ENCODE measurements around the gene ALDH18A1.

The ALDH18A1 gene

DNA sequence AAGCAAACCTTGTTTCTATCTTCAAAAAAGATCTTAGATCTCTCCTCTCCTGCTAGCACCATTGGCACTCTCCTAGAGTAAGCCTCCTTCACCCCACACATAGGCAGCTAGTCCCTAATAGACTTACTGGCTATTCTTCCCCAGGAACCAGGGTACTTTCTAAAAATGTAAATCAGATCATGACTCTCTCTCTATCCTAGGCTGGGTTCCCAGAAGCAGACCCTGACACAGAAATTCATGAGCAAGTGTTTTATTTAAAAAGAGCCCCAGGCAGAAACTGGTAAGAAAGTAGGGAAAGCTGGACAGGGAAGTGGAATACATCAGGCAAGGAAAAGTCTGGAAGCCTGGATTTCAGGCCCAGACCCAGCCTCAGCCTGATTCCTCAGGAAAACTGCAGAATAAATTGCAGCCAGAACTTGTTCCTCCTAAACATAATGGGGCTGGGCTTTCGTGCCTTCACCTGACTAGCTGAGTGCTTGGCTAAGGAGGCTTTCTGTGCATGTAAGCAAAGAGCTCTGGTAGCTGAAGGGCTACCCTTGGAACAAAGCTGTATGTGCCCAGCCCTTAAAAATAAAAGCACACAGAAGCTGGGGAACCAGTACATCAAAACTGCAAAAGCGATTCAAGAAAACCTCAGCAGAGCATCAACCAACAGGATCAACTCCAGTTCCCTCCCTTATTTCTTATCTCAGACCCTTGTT, 76.5 kb downstream of the ALDH18A1 start:
- POLR2A ChIA-PET (ENCODE audit: low non-redundant PET), result no interaction called here
- no peak overlapping the region for H3K27ac ChIP-seq
- TF ChIP-seq, protein P1, sequence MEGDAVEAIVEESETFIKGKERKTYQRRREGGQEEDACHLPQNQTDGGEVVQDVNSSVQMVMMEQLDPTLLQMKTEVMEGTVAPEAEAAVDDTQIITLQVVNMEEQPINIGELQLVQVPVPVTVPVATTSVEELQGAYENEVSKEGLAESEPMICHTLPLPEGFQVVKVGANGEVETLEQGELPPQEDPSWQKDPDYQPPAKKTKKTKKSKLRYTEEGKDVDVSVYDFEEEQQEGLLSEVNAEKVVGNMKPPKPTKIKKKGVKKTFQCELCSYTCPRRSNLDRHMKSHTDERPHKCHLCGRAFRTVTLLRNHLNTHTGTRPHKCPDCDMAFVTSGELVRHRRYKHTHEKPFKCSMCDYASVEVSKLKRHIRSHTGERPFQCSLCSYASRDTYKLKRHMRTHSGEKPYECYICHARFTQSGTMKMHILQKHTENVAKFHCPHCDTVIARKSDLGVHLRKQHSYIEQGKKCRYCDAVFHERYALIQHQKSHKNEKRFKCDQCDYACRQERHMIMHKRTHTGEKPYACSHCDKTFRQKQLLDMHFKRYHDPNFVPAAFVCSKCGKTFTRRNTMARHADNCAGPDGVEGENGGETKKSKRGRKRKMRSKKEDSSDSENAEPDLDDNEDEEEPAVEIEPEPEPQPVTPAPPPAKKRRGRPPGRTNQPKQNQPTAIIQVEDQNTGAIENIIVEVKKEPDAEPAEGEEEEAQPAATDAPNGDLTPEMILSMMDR (conservative IDR thresholded peaks at IDR 0.05; ENCODE audit: low read depth), result no peak
- CTCF ChIA-PET, result interaction anchor here (0.6 kb wide), 2 partner anchors 21 to 24 kb away, joined by 3 to 5 read pairs; no protein-coding TSS in a partner anchor
- no peak for DNase-seq (ENCODE audit: low spot score)

GRCh38 chr10:95579292-95579691, 77.2 kb downstream of the ALDH18A1 start:
- H3K27ac ChIP-seq, result no peak overlapping the region
- ChIA-PET POLR2A (ENCODE audit: low non-redundant PET) (no interaction called here), CTCF (no interaction called here)
- no peak for DNase-seq (ENCODE audit: low spot score)
- TF ChIP-seq, protein P1 (conservative IDR thresholded peaks at IDR 0.05; ENCODE audit: low read depth), result no peak

DNA sequence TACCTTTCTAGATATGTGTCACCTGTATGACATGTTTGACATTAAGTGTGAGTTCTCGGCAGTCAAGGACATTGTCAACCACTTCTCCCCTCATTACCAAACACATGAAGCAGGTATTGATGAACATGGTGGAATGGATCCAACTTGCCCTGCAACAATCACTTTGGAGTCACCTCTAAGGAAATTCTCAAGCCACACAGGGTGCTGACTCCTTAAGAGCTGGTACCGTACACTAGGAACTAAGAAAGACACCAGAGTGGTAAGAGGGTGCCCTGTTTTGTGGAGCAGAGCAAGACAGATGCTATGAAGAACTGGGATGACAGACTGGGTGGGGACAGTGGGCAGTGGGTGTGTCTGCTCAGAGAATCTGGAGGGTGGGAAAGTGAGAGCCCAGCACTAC, 77.9 kb downstream of the ALDH18A1 start:
- TF ChIP-seq, protein P1 (conservative IDR thresholded peaks at IDR 0.05; ENCODE audit: low read depth), result no peak
- no peak overlapping the region for H3K27ac ChIP-seq
- ChIA-PET CTCF (interaction anchor here (0.6 kb wide), 1 partner anchor 532 kb away, joined by 3 read pairs; no protein-coding TSS in a partner anchor), POLR2A (ENCODE audit: low non-redundant PET) (no interaction called here)
- no peak for DNase-seq (ENCODE audit: low spot score)

GRCh38 chr10:95574649-95575365, 81.7 kb downstream of the ALDH18A1 start:
- H3K27ac ChIP-seq, result no peak overlapping the region
- TF ChIP-seq, protein P1 (conservative IDR thresholded peaks at IDR 0.05; ENCODE audit: low read depth), result no peak
- no peak for DNase-seq (ENCODE audit: low spot score)
- CTCF ChIA-PET, result interaction anchor here (0.6 kb wide), 1 partner anchor 116 kb away, joined by 3 read pairs; no protein-coding TSS in a partner anchor
- POLR2A ChIA-PET (ENCODE audit: low non-redundant PET), result no interaction called here

DNA sequence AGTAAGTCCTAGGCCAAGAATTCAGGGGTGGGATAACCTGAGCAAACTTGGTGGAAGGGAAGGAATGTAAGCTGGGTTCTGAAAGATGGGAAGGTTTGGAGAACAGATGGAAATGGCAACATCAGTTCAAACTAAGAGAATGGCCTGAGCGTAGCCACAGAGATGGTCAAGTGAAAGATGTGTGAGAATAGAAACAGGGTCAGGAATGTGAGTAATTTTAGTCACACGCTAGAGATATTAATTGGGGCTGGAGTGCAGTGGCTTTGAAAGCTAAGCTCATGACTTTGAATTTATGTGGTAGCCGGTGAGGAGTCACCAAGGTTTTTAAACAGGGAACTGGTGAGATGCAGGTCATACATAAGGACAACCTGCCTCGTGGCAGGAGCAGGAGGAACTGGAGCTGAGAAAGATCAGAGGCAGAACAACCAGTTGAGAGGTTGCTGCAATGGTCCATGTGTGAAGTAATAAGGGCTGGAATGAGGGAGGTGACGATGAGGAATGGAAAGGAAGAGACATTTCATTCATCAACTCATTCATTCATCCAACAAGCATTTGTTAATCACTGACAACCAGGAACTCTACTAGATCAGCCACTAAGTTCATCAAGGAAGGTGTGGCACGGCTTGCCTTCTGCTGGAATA, 82.4 kb downstream of the ALDH18A1 start:
- ChIA-PET CTCF (interaction anchor here (0.5 to 0.6 kb wide), 2 partner anchors 145 to 1700 kb away, joined by 3 read pairs; no protein-coding TSS in a partner anchor), POLR2A (ENCODE audit: low non-redundant PET) (no interaction called here)
- TF ChIP-seq, protein P1 (conservative IDR thresholded peaks at IDR 0.05; ENCODE audit: low read depth), result no peak
- H3K27ac ChIP-seq, result no peak overlapping the region
- no peak for DNase-seq (ENCODE audit: low spot score)

- TF ChIP-seq, protein P1 (conservative IDR thresholded peaks at IDR 0.05; ENCODE audit: low read depth), result no peak
- no peak overlapping the region for H3K27ac ChIP-seq
- CTCF ChIA-PET, result interaction anchor here (0.5 to 0.6 kb wide), 2 partner anchors 144 to 1700 kb away, joined by 3 read pairs; no protein-coding TSS in a partner anchor
- POLR2A ChIA-PET (ENCODE audit: low non-redundant PET), result no interaction called here
- no peak for DNase-seq (ENCODE audit: low spot score)
Measured at GRCh38 chr10:95573527-95573926, 83.0 kb downstream of the ALDH18A1 start.

Measured in RWPE1 (cell line).